Measurements from ENCODE around the gene TRAPPC2L. TPM values are rescaled to one million over a fixed set of nuclear protein-coding genes. Genes with fewer than 3 reads are reported as not detected.

TRAPPC2L gene
- total and polyA plus RNA-seq, 2 of the 13 experiments (the other 11 are each of a cell fraction or from before 2014, with no cell fraction given): 96.3 to 107 TPM

DNA sequence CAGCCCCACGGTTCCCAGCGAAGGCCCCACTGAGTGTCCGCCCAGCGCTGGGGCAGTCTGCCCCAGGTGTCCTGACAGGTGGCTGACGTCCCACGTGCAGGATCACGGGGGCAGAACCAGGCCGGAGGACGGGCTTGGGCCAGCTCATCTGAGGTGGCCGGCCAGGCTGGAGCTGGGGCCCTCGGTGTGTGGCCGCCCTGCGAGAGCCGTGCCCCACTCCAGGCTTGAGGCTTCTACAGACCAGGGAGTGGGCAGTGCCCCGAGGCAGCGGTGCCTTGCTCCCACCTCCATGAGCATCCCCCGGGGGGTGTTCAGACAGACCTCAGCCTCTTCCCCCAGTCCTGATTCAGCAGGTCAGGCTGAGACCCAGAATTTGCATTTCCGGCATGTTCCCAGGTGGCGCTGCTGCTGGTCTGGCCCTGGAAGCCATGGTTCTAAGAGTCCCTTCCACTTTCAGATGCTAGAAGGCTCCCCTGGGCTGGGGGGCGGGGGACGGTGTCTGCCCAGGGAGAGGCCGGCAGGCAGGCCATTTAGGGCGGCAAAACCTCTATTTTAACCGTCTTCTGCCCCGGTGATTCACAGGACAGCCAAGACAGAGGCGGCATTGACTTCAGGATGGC is 44.9 kb downstream of the TRAPPC2L start (continued):
- TF ChIP-seq CHD4 (IDR thresholded peaks at IDR 0.05; ENCODE audit: borderline replicate concordance, low read length): no peak
- no peak for TF ChIP-seq GATAD1 (CRISPR knock-in tag; IDR thresholded peaks at IDR 0.05)
- 0 out of 2 replicates have a peak, but pooled peaks have one; percentile 41 for TF ChIP-seq TP53 (CRISPR knock-in tag; conservative IDR thresholded peaks at IDR 0.05)
- TF ChIP-seq RELA (CRISPR knock-in tag; IDR thresholded peaks at IDR 0.05): no peak
- TF ChIP-seq, protein P1, sequence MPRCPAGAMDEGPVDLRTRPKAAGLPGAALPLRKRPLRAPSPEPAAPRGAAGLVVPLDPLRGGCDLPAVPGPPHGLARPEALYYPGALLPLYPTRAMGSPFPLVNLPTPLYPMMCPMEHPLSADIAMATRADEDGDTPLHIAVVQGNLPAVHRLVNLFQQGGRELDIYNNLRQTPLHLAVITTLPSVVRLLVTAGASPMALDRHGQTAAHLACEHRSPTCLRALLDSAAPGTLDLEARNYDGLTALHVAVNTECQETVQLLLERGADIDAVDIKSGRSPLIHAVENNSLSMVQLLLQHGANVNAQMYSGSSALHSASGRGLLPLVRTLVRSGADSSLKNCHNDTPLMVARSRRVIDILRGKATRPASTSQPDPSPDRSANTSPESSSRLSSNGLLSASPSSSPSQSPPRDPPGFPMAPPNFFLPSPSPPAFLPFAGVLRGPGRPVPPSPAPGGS (CRISPR knock-in tag; IDR thresholded peaks at IDR 0.05): no peak
- no peak for TF ChIP-seq FOSL1 (CRISPR knock-in tag; IDR thresholded peaks at IDR 0.05; ENCODE audit: borderline replicate concordance)
- TF ChIP-seq, protein P2, sequence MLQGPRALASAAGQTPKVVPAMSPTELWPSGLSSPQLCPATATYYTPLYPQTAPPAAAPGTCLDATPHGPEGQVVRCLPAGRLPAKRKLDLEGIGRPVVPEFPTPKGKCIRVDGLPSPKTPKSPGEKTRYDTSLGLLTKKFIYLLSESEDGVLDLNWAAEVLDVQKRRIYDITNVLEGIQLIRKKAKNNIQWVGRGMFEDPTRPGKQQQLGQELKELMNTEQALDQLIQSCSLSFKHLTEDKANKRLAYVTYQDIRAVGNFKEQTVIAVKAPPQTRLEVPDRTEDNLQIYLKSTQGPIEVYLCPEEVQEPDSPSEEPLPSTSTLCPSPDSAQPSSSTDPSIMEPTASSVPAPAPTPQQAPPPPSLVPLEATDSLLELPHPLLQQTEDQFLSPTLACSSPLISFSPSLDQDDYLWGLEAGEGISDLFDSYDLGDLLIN (CRISPR knock-in tag; IDR thresholded peaks at IDR 0.05; ENCODE audit: borderline replicate concordance): no peak
- TF ChIP-seq KDM5A (IDR thresholded peaks at IDR 0.05; ENCODE audit: borderline replicate concordance, low read length): no peak
- 0 out of 2 replicates have a peak, but pooled peaks have one; percentile 28 for TF ChIP-seq RFXAP (CRISPR knock-in tag; IDR thresholded peaks at IDR 0.05; ENCODE audit: borderline replicate concordance)
- no peak for TF ChIP-seq ZNF598 (CRISPR knock-in tag; IDR thresholded peaks at IDR 0.05; ENCODE audit: borderline replicate concordance)
- TF ChIP-seq, protein P3, sequence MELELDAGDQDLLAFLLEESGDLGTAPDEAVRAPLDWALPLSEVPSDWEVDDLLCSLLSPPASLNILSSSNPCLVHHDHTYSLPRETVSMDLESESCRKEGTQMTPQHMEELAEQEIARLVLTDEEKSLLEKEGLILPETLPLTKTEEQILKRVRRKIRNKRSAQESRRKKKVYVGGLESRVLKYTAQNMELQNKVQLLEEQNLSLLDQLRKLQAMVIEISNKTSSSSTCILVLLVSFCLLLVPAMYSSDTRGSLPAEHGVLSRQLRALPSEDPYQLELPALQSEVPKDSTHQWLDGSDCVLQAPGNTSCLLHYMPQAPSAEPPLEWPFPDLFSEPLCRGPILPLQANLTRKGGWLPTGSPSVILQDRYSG (CRISPR knock-in tag; IDR thresholded peaks at IDR 0.05): 0 out of 2 replicates have a peak, but pooled peaks have one; percentile 49
- TF ChIP-seq, protein P4, sequence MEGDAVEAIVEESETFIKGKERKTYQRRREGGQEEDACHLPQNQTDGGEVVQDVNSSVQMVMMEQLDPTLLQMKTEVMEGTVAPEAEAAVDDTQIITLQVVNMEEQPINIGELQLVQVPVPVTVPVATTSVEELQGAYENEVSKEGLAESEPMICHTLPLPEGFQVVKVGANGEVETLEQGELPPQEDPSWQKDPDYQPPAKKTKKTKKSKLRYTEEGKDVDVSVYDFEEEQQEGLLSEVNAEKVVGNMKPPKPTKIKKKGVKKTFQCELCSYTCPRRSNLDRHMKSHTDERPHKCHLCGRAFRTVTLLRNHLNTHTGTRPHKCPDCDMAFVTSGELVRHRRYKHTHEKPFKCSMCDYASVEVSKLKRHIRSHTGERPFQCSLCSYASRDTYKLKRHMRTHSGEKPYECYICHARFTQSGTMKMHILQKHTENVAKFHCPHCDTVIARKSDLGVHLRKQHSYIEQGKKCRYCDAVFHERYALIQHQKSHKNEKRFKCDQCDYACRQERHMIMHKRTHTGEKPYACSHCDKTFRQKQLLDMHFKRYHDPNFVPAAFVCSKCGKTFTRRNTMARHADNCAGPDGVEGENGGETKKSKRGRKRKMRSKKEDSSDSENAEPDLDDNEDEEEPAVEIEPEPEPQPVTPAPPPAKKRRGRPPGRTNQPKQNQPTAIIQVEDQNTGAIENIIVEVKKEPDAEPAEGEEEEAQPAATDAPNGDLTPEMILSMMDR (CRISPR knock-in tag; IDR thresholded peaks at IDR 0.05): peak; percentile 68
- TF ChIP-seq, protein P5, sequence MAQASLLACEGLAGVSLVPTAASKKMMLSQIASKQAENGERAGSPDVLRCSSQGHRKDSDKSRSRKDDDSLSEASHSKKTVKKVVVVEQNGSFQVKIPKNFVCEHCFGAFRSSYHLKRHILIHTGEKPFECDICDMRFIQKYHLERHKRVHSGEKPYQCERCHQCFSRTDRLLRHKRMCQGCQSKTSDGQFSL (CRISPR knock-in tag; IDR thresholded peaks at IDR 0.05): 0 out of 2 replicates have a peak, but pooled peaks have one; percentile 27
- no peak for TF ChIP-seq FOXK1 (CRISPR knock-in tag; IDR thresholded peaks at IDR 0.05; ENCODE audit: borderline replicate concordance, low read depth)
- TF ChIP-seq, protein P6, sequence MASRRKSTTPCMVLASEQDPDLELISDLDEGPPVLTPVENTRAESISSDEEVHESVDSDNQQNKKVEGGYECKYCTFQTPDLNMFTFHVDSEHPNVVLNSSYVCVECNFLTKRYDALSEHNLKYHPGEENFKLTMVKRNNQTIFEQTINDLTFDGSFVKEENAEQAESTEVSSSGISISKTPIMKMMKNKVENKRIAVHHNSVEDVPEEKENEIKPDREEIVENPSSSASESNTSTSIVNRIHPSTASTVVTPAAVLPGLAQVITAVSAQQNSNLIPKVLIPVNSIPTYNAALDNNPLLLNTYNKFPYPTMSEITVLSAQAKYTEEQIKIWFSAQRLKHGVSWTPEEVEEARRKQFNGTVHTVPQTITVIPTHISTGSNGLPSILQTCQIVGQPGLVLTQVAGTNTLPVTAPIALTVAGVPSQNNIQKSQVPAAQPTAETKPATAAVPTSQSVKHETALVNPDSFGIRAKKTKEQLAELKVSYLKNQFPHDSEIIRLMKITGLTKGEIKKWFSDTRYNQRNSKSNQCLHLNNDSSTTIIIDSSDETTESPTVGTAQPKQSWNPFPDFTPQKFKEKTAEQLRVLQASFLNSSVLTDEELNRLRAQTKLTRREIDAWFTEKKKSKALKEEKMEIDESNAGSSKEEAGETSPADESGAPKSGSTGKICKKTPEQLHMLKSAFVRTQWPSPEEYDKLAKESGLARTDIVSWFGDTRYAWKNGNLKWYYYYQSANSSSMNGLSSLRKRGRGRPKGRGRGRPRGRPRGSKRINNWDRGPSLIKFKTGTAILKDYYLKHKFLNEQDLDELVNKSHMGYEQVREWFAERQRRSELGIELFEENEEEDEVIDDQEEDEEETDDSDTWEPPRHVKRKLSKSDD (CRISPR knock-in tag; IDR thresholded peaks at IDR 0.05; ENCODE audit: low read depth): no peak

Measured in HepG2 (cell line).